Left ventricle myocardium inferior (tissue), 1 donor: ENCODE measurements around the gene SPTB. TPM values are rescaled to one million over a fixed set of nuclear protein-coding genes. Genes with fewer than 3 reads are reported as not detected.
A peak's percentile ranks its signal among the peaks of the same experiment; 100 is the strongest.

Experiments used
- DNase-seq: peaks from one replicate; pipeline ENCODE4 v3.0.0-alpha.2; 2020
- H3K27ac ChIP-seq: fragments of 200-600 bp; replicated peaks from 2 replicates; pipeline ENCODE4 v1.8.0; 2021
- H3K27me3 ChIP-seq: fragments of 200-600 bp; 2 replicates; pipeline ENCODE4 v1.8.0; 2021; ENCODE audit warnings: low read depth
- H3K36me3 ChIP-seq: fragments of 200-600 bp; 2 replicates; pipeline ENCODE4 v1.8.0; 2021
- H3K4me1 ChIP-seq: fragments of 200-600 bp; 2 replicates; pipeline ENCODE4 v1.8.0; 2021
- H3K4me3 ChIP-seq: fragments of 200-600 bp; 2 replicates; pipeline ENCODE4 v1.8.0; 2021; ENCODE audit warnings: mild to moderate bottlenecking, moderate library complexity
- H3K9me3 ChIP-seq: fragments of 200-600 bp; replicated peaks from 2 replicates; pipeline ENCODE4 v1.8.0; 2021
- CTCF ChIP-seq: fragments of 200-600 bp; IDR thresholded peaks from 2 replicates; pipeline ENCODE4 v1.8.0; 2021; ENCODE audit warnings: antibody characterized with exemption, mild to moderate bottlenecking, borderline replicate concordance
- intact Hi-C: fragments of 100-400 bp; cut with micrococcal nuclease; formaldehyde crosslinking; loops from one replicate; pipeline ENCODE4 v1.11.0; 2022
- total RNA-seq: library from RNA; stranded (reverse); fragmentation: NEBNext Ultra II Directional; extraction: Animal tissue kit (Norgen Biotek cat#: 25700); gene quantifications from one replicate; pipeline ENCODE4 v1.2.1, GENCODE V29; 2021
- donor health status: DM: no; HTN: yes; CAD: no; lungs with severe emphysema.

Gene SPTB
- total RNA-seq, 1 donor from 2014 or later, result 82.2 TPM

DNA sequence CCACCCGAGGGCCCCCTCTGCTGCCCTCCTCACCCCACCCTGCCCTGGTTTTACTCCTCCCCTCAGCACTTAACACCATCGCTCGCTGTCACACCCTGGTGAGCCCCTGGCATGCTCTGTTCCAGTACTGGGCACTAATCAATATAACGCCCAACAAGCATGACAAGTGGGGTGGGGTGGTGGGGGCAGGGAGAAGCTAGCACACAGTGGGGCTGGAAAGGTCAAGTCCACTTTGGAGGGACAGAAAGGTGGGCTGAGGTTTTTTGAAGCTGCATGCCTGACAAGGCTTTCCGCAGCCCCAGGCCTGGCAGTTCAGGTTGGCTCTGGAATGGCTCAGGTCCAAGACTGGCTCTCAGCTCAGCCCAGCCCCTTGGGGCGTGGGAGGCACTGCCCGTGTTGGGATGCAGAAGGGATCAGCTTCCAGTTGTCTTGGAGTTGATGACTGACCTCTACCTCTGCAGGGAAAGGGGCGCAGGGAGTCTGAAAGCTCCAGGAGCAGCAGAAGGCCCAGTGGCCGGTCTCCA lies 141.4 kb downstream of the SPTB start:
- Histone ChIP-seq H3K27me3 (no peaks in the 10 kb centered on the region), H3K9me3 (no peaks in the 10 kb centered on the region), H3K4me3 (no peak overlapping the region), H3K36me3 (peaks cover 80% of the 10 kb centered on the region), H3K4me1 (peaks cover 6% of the 10 kb centered on the region), H3K27ac (no peak overlapping the region)
- DNase-seq, result no peak
- intact Hi-C loops, result no loop called here
- no peak for TF ChIP-seq CTCF

- no peak for DNase-seq
- Histone ChIP-seq H3K4me1 (peaks cover 6% of the 10 kb centered on the region), H3K27me3 (no peaks in the 10 kb centered on the region), H3K36me3 (peaks cover 79% of the 10 kb centered on the region), H3K9me3 (no peaks in the 10 kb centered on the region), H3K4me3 (no peak overlapping the region), H3K27ac (no peak overlapping the region)
- TF ChIP-seq CTCF, result no peak
- intact Hi-C loops, result no loop called here
Observed at GRCh38 chr14:64737391-64738280, 142.1 kb downstream of the SPTB start.

DNA sequence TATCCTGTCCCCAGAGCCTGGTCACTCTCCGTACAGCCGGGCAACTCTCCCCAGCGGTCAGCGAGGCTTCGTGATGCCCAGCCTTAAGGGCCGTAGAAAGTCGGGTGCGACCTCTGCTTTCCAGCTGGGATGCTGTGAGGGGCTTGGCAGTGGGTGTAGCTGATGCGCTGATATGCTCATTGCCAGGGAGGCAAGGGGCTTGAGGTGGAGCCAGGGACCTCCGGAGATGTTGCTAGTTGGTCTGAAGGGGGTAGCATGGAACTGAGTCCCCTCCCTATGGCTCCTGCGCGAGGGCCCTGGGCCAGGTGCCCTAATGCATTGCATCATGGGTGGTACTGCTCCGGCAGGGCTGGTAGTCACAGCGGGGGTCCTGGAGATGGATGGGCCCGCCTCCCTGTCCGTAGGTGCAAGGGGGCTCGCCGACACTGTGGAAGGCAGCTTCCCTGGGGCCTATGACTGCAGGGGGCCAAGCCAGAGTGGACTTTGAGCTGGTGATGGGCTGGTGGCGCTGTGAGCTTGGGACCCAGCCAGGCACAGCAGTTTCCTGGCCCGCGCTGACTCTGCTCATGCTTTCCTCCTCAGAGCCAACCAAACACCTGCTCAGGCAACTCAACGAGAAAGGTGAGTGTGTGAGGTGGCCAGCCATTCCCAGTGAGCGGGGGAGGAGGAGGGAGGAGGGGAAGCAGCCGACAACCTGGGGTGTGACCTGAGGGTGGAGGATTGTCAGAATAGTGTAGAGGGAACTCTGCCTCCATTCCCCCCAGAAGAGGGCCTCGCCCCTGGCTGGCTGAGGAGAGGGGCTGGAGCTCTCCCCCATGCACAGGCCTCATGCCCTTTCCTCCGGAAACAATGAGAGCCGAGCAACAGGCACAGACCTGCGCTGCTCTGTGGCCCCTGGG lies 143.2 kb downstream of the SPTB start:
- no peaks in the 10 kb centered on the region for H3K27me3 ChIP-seq
- H3K9me3 ChIP-seq, result no peaks in the 10 kb centered on the region
- intact Hi-C loops, result no loop called here
- H3K4me1 ChIP-seq, result peaks cover 6% of the 10 kb centered on the region
- H3K27ac ChIP-seq, result no peak overlapping the region
- peaks cover 79% of the 10 kb centered on the region for H3K36me3 ChIP-seq
- DNase-seq, result peak; percentile 19
- H3K4me3 ChIP-seq, result no peak overlapping the region
- no peak for TF ChIP-seq CTCF

- Histone ChIP-seq H3K9me3 (no peaks in the 10 kb centered on the region), H3K4me3 (no peak overlapping the region), H3K36me3 (peaks cover 75% of the 10 kb centered on the region), H3K27me3 (no peaks in the 10 kb centered on the region), H3K27ac (no peak overlapping the region), H3K4me1 (peaks cover 9% of the 10 kb centered on the region)
- intact Hi-C loops, result no loop called here
- no peak for TF ChIP-seq CTCF
- DNase-seq, result peak; percentile 11
Observed at GRCh38 chr14:64734990-64735389, 144.7 kb downstream of the SPTB start.

DNA sequence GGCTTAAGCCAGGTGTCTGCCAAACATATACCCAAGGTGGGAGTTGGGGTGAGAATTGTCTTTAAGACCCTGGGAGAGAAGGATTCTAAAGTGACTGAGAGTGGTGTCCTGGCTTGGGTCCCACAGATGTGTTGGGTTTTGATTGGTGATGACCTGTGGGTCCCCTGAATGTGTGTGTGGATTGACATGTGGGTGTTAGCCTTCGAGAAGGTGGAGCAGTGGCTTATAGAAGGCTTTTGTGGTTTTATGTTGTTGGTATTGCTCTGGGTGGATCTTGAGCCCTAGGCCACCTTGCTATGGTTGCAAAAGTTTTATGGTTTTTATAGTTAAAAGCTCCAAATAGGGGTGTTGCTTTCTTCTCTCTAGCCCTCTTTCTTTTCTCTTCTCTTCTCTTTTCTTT lies 145.8 kb downstream of the SPTB start:
- intact Hi-C loops, result no loop called here
- DNase-seq, result no peak
- Histone ChIP-seq H3K27ac (no peak overlapping the region), H3K4me3 (no peak overlapping the region), H3K36me3 (peaks cover 68% of the 10 kb centered on the region), H3K4me1 (peaks cover 20% of the 10 kb centered on the region), H3K27me3 (no peaks in the 10 kb centered on the region), H3K9me3 (no peaks in the 10 kb centered on the region)
- TF ChIP-seq CTCF, result no peak
